ENCODE measurements around the gene LMO1.

DNA sequence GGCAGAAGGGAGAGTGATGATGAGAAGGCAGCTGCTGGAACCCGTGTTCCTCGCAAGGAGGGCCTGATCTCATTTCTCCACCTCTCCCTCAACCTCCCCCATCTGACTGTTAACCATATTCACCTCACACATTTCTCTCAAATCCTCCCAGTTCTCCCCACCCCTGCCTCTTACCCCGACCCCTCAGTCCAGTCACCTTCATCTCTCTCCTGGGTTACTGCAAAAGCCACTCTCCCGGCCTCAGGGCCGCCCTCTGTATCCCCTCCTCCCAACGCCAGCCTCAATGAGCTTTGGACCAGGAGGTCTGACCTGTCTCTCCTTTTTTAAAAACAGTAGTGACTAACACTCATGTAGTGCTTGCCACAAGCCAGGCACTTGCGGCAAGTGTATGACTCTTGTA, 29.5 kb upstream of the LMO1 start:
- TF ChIP-seq, protein P1, sequence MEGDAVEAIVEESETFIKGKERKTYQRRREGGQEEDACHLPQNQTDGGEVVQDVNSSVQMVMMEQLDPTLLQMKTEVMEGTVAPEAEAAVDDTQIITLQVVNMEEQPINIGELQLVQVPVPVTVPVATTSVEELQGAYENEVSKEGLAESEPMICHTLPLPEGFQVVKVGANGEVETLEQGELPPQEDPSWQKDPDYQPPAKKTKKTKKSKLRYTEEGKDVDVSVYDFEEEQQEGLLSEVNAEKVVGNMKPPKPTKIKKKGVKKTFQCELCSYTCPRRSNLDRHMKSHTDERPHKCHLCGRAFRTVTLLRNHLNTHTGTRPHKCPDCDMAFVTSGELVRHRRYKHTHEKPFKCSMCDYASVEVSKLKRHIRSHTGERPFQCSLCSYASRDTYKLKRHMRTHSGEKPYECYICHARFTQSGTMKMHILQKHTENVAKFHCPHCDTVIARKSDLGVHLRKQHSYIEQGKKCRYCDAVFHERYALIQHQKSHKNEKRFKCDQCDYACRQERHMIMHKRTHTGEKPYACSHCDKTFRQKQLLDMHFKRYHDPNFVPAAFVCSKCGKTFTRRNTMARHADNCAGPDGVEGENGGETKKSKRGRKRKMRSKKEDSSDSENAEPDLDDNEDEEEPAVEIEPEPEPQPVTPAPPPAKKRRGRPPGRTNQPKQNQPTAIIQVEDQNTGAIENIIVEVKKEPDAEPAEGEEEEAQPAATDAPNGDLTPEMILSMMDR (optimal IDR thresholded peaks at IDR 0.05 in 1 of 3, IDR thresholded peaks at IDR 0.05 in 1 of 3, conservative IDR thresholded peaks at IDR 0.05 in 1 of 3; ENCODE audit: extremely low read depth in 1 of 3, insufficient read depth in 2 of 3, low read length in 3 of 3): no peak
- no peak for TF ChIP-seq EZH2 (IDR thresholded peaks at IDR 0.05; ENCODE audit: low read length)

Data from keratinocyte (primary cell).